ENCODE data around the gene FSIP1.

FSIP1 gene

DNA sequence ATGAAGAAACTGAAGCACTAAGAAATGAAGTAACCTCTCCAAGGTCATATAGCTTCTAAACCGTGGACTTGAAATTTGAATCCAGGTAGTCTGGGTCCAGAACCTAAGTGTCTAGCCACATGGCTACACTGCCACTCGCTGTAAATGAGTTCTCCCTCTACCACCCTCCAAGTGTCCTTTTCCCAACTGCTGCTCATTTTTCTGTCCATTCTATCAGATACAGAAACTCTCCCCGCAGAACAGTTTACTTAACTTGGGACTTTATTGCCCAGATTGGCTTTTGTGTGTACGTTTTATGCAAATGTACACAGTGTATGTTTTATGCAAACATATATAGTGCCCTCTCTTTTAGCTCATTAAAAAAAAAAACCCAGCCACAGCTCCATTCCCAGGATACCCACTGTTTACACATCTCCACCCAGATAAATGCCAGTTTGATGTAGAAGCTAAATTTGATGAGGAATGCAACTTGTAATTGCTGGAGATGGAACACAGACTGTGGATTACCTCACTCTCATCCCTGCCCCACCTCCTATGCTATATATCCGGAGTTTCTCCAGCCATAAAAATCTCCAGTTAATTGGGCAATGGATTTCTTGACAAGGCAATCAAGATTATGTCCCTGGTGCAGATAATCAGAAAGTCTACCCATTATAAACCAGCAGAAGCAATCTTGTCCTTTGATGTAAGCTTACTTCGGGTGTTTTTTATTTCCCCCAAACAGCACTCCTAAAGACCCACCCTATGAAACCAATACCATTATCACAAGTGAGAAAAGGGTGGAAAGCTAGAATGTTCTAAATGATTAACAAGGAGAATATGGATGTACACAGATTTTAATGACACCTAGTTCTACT, 159.8 kb downstream of the FSIP1 start:
- Mint-ChIP-seq H3K27me3 (peaks cover 4% of the 10 kb centered on the region), H3K4me1 (peaks cover 44% of the 10 kb centered on the region), H3K27ac (no peak overlapping the region), H3K36me3 (peaks cover 6% of the 10 kb centered on the region), H3K9me3 (peaks cover 6% of the 10 kb centered on the region), H3K4me3 (no peak overlapping the region)

DNA sequence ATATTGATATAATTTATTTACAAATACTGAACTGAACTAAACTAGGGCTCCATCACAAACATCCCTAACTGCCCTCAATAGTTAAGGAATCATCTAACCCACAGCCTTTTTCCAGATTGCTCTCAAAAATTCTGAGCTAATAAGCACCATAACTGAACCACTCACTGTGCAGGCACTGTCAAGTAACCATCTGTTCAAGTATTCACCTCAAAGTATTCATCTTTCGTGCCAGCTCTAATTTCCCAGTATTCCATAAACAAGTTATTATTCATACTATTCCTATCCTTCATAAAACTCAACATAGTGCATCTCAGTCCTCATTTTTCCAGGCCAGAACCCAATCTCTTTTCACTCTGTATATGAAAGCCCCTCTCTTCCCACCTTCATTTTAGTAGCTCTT, 160.7 kb downstream of the FSIP1 start:
- H3K36me3 Mint-ChIP-seq = peaks cover 6% of the 10 kb centered on the region
- H3K9me3 Mint-ChIP-seq = peaks cover 6% of the 10 kb centered on the region
- H3K27me3 Mint-ChIP-seq = peaks cover 4% of the 10 kb centered on the region
- H3K4me1 Mint-ChIP-seq = peaks cover 37% of the 10 kb centered on the region
- H3K4me3 Mint-ChIP-seq = no peak overlapping the region
- no peak overlapping the region for H3K27ac Mint-ChIP-seq

GRCh38 chr15:39621210-39621609, 161.4 kb downstream of the FSIP1 start:
- H3K36me3 Mint-ChIP-seq = peaks cover 7% of the 10 kb centered on the region
- H3K27ac Mint-ChIP-seq = no peak overlapping the region
- no peak overlapping the region for H3K4me3 Mint-ChIP-seq
- peaks cover 32% of the 10 kb centered on the region for H3K4me1 Mint-ChIP-seq
- peaks cover 4% of the 10 kb centered on the region for H3K27me3 Mint-ChIP-seq
- peaks cover 6% of the 10 kb centered on the region for H3K9me3 Mint-ChIP-seq

DNA sequence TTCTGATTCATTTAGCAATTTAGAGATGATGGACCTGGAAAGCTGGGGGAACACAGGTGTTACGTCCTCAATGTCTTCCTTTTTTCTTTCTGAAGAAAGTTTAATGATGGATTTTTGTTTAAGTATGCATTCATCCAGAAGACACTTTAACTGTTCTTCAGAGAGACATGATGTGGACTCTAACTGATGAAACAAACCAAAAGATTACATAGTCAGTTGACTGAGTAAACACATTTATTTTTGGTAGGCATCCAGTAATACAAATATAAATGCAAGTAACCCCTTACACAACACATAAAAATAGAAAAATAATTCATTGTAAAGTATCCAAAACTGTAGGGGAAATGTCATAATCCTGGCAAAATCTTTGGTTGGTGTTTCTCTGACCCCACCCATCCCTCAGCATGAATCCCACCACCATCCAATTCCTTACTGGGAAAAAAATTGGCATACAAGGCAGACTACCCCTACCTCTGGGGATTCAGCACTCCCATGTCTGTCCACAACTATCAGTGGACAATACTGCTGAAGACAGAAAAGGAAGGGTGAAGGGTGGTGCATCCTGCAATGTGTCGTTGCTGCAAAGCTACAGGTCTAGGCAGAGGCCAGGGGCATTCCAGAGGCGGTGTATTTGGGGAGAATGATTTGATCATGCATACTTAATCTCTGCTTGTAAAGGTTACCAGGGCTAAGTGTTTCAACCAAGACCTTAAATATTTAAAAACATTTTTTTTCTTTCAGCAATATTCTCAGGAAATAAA, 164.4 kb downstream of the FSIP1 start:
- H3K9me3 Mint-ChIP-seq = peaks cover 12% of the 10 kb centered on the region
- H3K36me3 Mint-ChIP-seq = peaks cover 11% of the 10 kb centered on the region
- H3K4me1 Mint-ChIP-seq = peaks cover 4% of the 10 kb centered on the region
- peaks cover 4% of the 10 kb centered on the region for H3K27me3 Mint-ChIP-seq
- no peak overlapping the region for H3K4me3 Mint-ChIP-seq
- H3K27ac Mint-ChIP-seq = no peak overlapping the region

- peaks cover 14% of the 10 kb centered on the region for H3K36me3 Mint-ChIP-seq
- H3K27ac Mint-ChIP-seq = no peak overlapping the region
- peaks cover 4% of the 10 kb centered on the region for H3K27me3 Mint-ChIP-seq
- H3K9me3 Mint-ChIP-seq = peaks cover 19% of the 10 kb centered on the region
- no peaks in the 10 kb centered on the region for H3K4me1 Mint-ChIP-seq
- H3K4me3 Mint-ChIP-seq = no peak overlapping the region
These were observed 165.7 kb downstream of the FSIP1 start for GRCh38 chr15:39616731-39617455.

GRCh38 chr15:39613861-39614260, 168.8 kb downstream of the FSIP1 start:
- Mint-ChIP-seq H3K9me3 (peaks cover 25% of the 10 kb centered on the region), H3K36me3 (peaks cover 15% of the 10 kb centered on the region), H3K4me3 (no peak overlapping the region), H3K27ac (no peak overlapping the region), H3K4me1 (no peaks in the 10 kb centered on the region), H3K27me3 (peaks cover 1% of the 10 kb centered on the region)

DNA sequence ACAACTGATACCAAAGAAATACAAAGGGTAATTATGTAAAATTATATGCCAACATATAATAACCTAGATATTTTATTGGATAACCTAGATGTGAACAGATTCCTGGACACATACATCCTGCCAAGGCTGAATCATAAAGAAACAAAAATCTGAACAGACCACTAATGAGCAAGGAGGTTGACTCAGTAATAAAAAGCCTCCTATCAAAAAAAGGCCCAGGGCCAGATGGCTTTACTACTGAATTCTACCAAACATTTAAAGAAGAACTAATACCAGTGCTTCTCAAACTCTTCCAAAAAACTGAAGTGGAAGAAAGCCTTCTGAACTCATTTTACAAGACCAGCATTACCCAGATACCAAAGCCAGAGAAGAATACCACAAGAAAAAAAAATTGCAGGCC, 169.4 kb downstream of the FSIP1 start:
- Mint-ChIP-seq H3K27ac (no peak overlapping the region), H3K36me3 (peaks cover 15% of the 10 kb centered on the region), H3K4me3 (no peak overlapping the region), H3K4me1 (no peaks in the 10 kb centered on the region), H3K9me3 (peaks cover 26% of the 10 kb centered on the region), H3K27me3 (peaks cover 1% of the 10 kb centered on the region)

GRCh38 chr15:39610665-39611064, 172.0 kb downstream of the FSIP1 start:
- Mint-ChIP-seq H3K4me3 (no peak overlapping the region), H3K27me3 (peaks cover 6% of the 10 kb centered on the region), H3K9me3 (peaks cover 33% of the 10 kb centered on the region), H3K4me1 (no peaks in the 10 kb centered on the region), H3K36me3 (peaks cover 15% of the 10 kb centered on the region), H3K27ac (no peak overlapping the region)

DNA sequence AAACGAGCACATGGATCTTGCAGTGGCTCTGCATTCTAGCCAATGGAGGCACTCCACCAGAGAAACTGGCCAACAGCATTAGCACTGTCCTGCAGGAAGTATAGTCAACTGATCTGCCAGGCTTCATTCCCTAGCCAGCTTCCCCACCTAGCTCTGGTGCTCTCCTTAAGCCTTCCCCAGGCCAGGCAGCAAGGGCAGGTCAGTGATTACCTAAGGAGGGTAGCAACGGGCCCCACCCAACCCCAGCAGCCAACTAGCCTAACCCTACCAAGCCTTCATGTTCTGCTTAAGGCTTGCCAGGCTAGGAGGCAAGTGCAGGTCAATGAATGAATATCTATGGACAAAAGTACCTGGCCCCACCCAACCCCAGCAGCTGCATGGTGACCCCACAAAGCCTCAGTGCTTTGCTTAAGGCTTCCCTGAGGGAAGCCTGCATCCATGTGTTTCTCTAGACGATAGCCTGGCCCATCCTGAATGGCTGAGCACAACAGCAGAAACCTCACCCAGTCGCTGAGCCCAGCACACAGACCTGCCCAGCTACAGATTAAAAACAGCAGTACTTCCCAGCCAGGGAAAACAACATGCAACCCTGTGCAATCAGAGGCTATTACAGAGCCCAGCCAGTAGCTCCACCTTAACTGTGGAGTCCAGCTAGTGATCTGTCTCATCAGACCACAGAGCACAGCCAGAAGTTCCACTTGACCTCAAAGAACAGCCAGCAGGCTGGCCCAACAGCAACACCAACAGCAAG, 173.3 kb downstream of the FSIP1 start:
- Mint-ChIP-seq H3K9me3 (peaks cover 27% of the 10 kb centered on the region), H3K4me1 (no peaks in the 10 kb centered on the region), H3K36me3 (peaks cover 15% of the 10 kb centered on the region), H3K27me3 (peaks cover 6% of the 10 kb centered on the region), H3K4me3 (no peak overlapping the region), H3K27ac (no peak overlapping the region)

DNA sequence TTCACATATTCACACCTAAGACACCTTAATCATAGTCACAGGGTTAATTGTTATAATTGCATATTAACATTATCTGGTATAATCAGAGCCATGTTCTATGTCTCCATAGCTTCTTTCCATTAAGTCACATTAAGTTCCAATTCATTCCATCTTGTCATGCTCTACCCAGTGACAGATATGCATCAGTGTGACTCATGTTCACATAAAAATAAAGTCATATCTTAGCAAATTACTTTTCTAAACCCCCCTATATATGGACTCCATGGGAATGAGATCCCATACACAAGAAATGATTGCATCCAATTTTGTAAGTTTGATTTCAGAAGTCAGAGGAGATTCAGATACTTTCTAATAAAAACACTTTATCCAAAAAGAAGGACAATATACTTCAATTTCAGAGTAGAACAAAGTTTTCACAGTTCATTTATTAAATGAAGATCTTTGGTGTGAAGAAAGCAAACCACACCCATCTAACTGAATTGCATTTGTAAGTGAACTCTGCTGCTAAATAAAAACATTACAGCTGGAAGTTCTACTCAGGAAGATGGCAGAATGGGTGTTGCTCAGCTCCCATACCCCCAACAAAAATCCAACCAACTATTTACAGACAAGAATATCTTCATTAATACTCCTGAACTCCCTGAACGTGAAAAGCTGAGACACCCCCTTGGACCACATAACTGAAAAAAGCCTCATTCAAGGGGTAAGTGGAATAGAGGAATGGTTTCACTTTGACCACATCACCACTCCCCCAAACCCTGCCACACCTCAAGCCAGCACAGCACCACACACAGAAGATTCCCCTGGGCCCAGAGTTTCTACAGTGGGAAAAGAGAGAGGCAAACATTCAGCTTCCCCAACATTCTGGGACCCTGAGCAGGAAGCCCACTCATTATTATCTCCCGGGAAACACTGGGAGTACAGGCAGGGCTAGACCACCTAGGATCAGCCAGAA, 174.2 kb downstream of the FSIP1 start:
- no peaks in the 10 kb centered on the region for H3K4me1 Mint-ChIP-seq
- peaks cover 6% of the 10 kb centered on the region for H3K27me3 Mint-ChIP-seq
- H3K36me3 Mint-ChIP-seq = peaks cover 11% of the 10 kb centered on the region
- H3K27ac Mint-ChIP-seq = no peak overlapping the region
- H3K4me3 Mint-ChIP-seq = no peak overlapping the region
- H3K9me3 Mint-ChIP-seq = peaks cover 27% of the 10 kb centered on the region

- H3K27me3 Mint-ChIP-seq = peaks cover 4% of the 10 kb centered on the region
- no peaks in the 10 kb centered on the region for H3K4me1 Mint-ChIP-seq
- H3K27ac Mint-ChIP-seq = no peak overlapping the region
- peaks cover 2% of the 10 kb centered on the region for H3K36me3 Mint-ChIP-seq
- H3K4me3 Mint-ChIP-seq = no peak overlapping the region
- peaks cover 8% of the 10 kb centered on the region for H3K9me3 Mint-ChIP-seq
These were observed 177.5 kb downstream of the FSIP1 start for GRCh38 chr15:39605146-39605545.

GRCh38 chr15:39602143-39602542, 180.5 kb downstream of the FSIP1 start:
- no peak overlapping the region for H3K27ac Mint-ChIP-seq
- no peaks in the 10 kb centered on the region for H3K36me3 Mint-ChIP-seq
- H3K4me1 Mint-ChIP-seq = no peaks in the 10 kb centered on the region
- H3K9me3 Mint-ChIP-seq = peaks cover under 1% of the 10 kb centered on the region
- peaks cover 7% of the 10 kb centered on the region for H3K27me3 Mint-ChIP-seq
- H3K4me3 Mint-ChIP-seq = no peak overlapping the region

DNA sequence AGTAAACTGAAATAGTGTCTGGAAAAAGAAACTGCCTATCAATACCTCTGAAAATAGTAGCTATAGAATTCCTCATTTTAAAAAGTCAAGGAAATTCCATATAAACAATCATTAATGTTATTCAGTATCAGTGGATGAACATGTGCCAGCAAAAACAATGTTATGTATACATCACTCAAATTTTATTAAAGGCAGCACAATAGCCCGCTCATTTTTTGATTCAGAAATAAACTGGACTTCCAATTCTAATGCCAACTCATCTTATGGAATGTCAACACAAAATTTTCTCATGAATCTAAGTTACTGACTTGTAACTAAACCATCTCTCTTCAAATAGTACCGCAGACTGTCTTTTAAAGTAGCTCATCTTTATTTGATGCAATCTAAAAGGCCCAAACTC, 182.8 kb downstream of the FSIP1 start:
- Mint-ChIP-seq H3K27ac (no peak overlapping the region), H3K27me3 (peaks cover 5% of the 10 kb centered on the region), H3K36me3 (no peaks in the 10 kb centered on the region), H3K4me1 (no peaks in the 10 kb centered on the region), H3K9me3 (no peaks in the 10 kb centered on the region), H3K4me3 (no peak overlapping the region)

Data from activated naive CD4-positive, alpha-beta T cell treated with anti-CD3 and anti-CD28 coated beads, Interleukin-2, amount 50 U/mL, for 24 hours (primary cell).